SKM-1 treated with dmso at 0.1 percent for 144 hours (cell line): ENCODE data around the gene OTOF.
"Not testable (repeated sequence)": the region's sequence is repeated elsewhere in the genome, so short reads cannot be mapped to it uniquely, and the experiment has no call there.

Experiments
- DNase-seq: peaks from one replicate; lab custom pipeline; 2025; ENCODE audit not compliant: unreplicated experiment; lab: John Stamatoyannopoulos, UW

Gene OTOF

DNA sequence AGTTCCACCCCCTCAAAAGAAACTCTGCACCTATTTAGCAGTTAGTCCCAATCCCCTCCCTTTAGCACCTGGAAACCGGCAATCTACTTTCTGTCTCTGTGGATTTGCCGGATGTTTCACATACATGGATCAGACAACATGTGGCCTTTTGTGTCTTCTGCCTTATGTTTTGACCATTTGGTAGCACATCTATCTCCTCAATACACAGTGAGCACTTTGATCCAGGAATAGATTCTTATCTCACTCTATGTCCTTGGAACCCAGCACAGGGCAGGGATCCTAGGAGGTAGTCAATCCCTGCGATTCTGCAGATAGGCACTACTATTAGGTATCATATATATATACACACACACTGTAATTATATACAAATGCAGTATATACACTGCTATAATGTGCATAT is 3.8 kb upstream of the OTOF start:
- DNase-seq, result no peak

- DNase-seq, result no peak
Measured at GRCh38 chr2:26480566-26481423, 2.9 kb upstream of the OTOF start.

DNA sequence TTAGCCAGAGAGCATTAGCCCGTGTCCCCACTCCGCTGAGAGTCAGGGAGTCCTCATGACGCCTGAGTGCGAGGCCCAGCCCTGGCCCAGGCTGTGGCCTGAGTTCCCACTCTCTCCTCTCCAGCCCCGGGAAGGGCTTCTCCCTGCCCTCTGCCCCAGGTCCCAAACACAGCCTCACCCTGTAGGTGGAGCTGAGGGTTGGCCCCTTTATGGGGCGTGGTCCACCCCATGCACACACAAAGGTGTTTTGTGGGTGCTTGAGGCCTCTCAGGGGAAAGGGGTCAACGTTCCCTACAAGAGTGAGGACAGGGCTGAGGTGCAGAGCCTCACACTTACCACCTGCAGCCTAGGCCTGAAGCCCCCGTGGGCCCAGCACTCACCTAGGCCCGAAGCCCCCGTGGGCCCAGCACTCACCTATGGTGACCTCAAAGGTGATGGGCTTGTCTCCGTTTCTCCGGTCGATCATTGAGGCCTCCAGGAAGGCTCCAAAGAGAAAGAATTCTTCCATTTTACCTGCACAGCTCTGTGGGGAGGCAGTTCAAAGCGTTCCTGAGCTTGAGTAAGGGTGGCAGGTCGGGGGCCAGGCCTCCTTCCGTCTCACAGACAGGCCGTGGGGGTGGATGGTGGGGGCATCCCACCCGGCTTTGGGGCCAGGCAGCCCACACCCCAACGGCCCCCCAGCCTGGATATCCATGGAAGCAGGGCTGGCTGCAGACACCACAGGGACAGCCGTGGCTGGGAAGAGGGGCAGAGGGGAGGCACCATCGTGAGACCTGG is 2.1 kb upstream of the OTOF start:
- DNase-seq, result no peak

GRCh38 chr2:26479131-26479788 is 1.3 kb upstream of the OTOF start:
- DNase-seq, result no peak

DNA sequence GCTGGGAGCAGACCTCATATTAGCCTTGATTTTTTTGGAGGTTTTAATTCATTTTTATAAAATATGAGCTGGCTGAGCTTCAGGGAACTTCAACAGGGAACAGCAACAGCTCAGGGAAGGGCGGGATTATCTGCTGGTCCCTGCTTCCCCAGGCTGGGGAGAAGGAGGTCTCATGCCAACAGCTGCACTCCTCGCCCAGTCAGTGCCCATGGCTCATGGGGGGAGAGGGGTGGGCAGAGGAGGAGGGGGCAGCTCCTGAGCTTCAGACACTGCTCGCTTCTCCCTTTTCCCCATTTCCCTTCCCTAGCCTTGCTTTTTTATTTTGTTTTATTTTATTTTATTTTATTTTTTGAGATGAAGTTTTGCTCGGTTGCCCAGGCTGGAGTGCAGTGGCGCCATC is 442 bp upstream of the OTOF start:
- DNase-seq, result no peak

- DNase-seq, result no peak
Measured at GRCh38 chr2:26477126-26477910, 606 bp downstream of the OTOF start.

DNA sequence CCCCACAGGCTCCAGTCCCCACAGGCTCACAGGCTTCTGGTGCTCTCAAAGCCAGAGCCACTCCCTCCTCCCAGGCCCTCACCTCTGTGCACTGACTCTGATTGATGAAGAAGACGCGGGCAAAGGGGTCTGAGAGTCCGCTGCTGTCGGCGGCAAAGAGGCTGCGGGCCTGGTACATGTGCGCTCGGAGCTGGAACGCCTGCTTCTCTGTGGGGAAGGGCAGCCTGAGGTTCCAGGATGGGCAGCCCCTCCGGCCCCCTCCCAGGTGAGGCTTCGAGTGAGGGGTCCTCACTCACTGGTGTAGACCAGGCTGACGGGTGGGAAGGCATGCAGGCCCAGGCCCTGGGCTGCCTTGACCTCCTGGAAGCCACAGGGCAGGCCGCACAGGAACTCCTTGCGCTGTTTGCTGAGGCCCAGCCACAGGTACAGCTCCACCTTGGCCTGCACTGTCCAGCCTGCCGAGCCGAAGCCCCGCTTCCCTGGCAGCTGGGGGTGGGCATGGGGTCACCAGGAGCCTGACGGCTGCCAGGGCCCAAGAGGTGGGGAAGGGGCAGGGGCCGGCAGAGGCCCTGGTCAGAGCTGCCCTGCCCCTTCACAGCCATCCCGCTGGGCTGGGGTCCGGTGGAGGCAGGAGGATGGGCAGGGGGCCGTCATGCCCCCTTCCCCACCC is 2.0 kb downstream of the OTOF start:
- DNase-seq, result no peak

DNA sequence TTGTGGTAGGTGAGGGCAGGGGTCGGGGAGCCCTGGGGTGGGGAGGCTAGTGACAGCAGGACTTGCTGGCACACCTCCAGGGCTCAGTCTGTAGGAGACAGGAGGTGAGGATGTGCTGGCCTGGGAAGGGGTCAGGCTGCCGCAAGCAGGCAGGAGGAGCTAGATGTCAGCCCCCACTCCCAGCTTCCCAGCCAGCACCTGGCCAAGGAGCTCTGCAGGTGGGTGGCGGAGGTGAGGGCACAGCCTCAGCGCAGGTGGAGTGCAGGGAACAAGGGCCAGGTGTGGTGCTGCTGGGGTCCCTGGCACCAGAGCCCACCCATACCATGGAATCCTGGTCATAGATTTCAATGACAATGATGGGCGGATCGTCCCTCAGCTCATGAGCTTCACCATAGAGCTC is 2.9 kb downstream of the OTOF start:
- DNase-seq, result no peak

DNA sequence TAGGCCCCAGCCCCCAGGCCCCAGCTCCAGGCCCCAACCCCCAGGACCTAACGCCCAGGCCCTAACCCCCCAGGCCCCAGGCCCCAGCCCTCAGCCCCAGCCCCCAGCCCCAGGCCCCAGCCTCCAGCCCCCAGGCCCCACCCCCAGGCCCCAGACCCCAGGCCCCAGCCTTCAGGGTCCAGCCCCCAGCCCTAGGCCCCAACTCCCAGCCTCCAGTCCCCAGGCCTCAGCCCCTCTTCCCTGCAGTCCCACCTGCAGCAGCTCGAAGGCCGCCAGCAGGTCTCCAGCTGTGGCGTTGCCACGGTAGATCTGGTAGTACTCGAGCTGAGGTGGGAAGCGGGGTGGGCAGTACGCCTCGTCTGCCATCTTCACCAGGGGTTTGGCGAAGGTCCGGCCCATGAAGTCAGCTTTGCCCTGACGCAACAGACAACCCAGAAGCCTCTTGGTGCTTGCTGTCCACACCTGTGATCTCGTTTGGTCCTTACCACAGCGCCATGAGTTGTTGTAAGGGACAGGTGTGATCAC is 3.6 kb downstream of the OTOF start:
- DNase-seq, result no peak

DNA sequence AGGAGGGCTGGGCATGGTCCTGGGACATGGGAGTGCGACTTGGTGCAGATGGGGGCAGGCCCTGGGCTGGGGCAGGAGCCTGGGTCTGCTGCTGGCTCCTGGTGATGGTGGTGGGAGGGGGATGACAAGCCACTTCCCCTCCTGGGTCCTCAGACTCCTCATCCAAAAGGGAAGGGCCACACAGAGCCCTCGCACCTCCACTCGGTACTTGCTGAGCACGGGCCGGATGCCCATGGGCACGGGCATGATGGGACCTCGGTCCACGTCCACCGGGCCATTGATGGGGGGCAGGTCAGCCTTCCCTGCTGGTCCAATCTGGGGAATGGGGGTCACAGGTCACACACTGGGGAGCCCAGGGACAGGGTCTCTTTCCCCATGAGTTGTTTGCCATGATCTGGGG is 4.1 kb downstream of the OTOF start:
- no peak for DNase-seq

GRCh38 chr2:26472821-26473655 is 4.9 kb downstream of the OTOF start:
- no peak for DNase-seq

GRCh38 chr2:26471766-26472706 is 5.9 kb downstream of the OTOF start:
- DNase-seq, result no peak

DNA sequence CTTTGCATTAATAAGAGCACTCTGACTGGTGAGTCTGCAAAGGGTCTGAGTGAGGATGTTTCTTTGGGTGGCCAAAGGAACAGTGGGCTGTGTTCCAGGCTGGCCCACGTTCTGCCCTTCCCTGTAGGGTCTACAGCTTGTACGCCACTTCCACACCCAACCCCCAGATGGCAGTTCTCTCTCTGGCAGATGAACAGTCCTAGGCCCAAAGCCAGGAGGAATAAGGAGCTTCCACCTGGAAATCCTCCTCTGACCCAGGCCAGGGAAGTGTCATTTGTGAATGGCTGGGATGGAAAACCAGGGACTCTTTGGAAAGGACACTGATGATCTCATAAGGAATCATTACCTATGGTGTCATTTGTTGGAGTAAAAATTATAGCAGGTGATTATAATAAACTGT is 6.6 kb downstream of the OTOF start:
- DNase-seq, result no peak

- no peak for DNase-seq
Measured at GRCh38 chr2:26470601-26471260, 7.2 kb downstream of the OTOF start.

- no peak for DNase-seq
Measured at GRCh38 chr2:26469955-26470354, 8.0 kb downstream of the OTOF start.

GRCh38 chr2:26469092-26469710 is 8.7 kb downstream of the OTOF start:
- peak; percentile 50 for DNase-seq

DNA sequence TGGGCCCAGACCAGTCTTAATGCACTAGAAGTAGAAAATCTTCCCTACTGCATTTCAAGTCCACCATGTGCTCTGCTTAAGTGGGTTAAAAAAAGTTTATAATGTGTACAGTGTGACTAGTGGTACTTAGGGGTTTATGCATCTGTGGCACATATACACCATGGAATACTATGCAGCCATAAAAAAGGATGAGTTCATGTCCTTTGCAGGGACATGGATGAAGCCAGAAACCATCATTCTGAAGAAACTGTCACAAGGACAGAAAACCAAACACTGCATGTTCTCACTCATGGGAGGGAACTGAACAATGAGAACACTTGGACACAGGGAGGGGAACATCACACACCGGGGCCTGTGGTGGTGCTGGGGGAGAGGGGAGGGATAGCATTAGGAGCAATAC is 9.4 kb downstream of the OTOF start:
- not testable (repeated sequence) for DNase-seq
